HG03064 (cell line): Measurements from ENCODE around the gene RNF31.
A peak's percentile ranks its signal among the peaks of the same experiment; 100 is the strongest.

Experiments used
- ATAC-seq: cut with Tn5 transposase; IDR thresholded peaks from one replicate; pipeline ENCODE4 v1.9.1; 2021; ENCODE audit warnings: low read depth; ENCODE audit not compliant: unreplicated experiment

The RNF31 gene

GRCh38 chr14:24155100-24155499 lies 7.8 kb downstream of the RNF31 start:
- no peak for ATAC-seq

GRCh38 chr14:24156840-24157239 lies 9.5 kb downstream of the RNF31 start:
- ATAC-seq: no peak

GRCh38 chr14:24157331-24157730 lies 10.0 kb downstream of the RNF31 start:
- ATAC-seq: no peak

GRCh38 chr14:24159777-24160498 lies 12.6 kb downstream of the RNF31 start:
- ATAC-seq: no peak

GRCh38 chr14:24160499-24160849 lies 13.2 kb downstream of the RNF31 start:
- ATAC-seq: no peak

GRCh38 chr14:24160850-24161804 lies 13.8 kb downstream of the RNF31 start, which contains the start of gene IRF9:
IRF9 (plus strand) TSS chr14:24161265; CDS start chr14:24162145, 880 bp downstream.
- peak; percentile 68 for ATAC-seq

GRCh38 chr14:24162093-24162492 lies 14.8 kb downstream of the RNF31 start:
- ATAC-seq: no peak

- ATAC-seq: no peak
These were observed 17.3 kb downstream of the RNF31 start for GRCh38 chr14:24164518-24164991.

GRCh38 chr14:24165785-24166184 lies 18.5 kb downstream of the RNF31 start:
- no peak for ATAC-seq

GRCh38 chr14:24167469-24168114 lies 20.3 kb downstream of the RNF31 start:
- ATAC-seq: no peak

- peak; percentile 86 for ATAC-seq
These were observed 24.3 kb downstream of the RNF31 start, which contains the start of gene REC8 for GRCh38 chr14:24171422-24172260. REC8 (plus strand) TSS chr14:24172080; CDS start chr14:24172553, 473 bp downstream.

- ATAC-seq: no peak
These were observed 25.1 kb downstream of the RNF31 start for GRCh38 chr14:24172261-24172860.

- ATAC-seq: no peak
These were observed 25.6 kb downstream of the RNF31 start for GRCh38 chr14:24172871-24173281.

GRCh38 chr14:24176599-24176998 lies 29.3 kb downstream of the RNF31 start:
- no peak for ATAC-seq

- no peak for ATAC-seq
These were observed 29.9 kb downstream of the RNF31 start for GRCh38 chr14:24177041-24177825.

GRCh38 chr14:24177891-24178290 lies 30.6 kb downstream of the RNF31 start:
- no peak for ATAC-seq

- ATAC-seq: no peak
These were observed 31.3 kb downstream of the RNF31 start for GRCh38 chr14:24178399-24179178.
